Parathyroid adenoma (tissue), 2 donors: Measurements from ENCODE around the gene SORCS2.

Experiments used
- H2AFZ ChIP-seq: fragments of 300-600 bp; sonication (generic); one replicate; pipeline ENCODE4 v1.7.0; 2017; ENCODE audit warnings: antibody characterized with exemption, mild to moderate bottlenecking
- H3K27ac ChIP-seq: fragments of 300-600 bp; sonication (generic); one replicate; pipeline ENCODE4 v1.7.0; 2017
- H3K27me3 ChIP-seq: fragments of 300-600 bp; sonication (generic); one replicate; pipeline ENCODE4 v1.7.0; 2017; ENCODE audit warnings: low read length; ENCODE audit not compliant: control insufficient read depth, insufficient read depth
- H3K36me3 ChIP-seq: fragments of 300-600 bp; sonication (generic); one replicate; pipeline ENCODE4 v1.7.0; 2017; ENCODE audit warnings: low read length; ENCODE audit not compliant: control insufficient read depth, insufficient read depth
- H3K4me1 ChIP-seq: fragments of 300-600 bp; sonication (generic); one replicate; pipeline ENCODE4 v1.7.0; 2017; ENCODE audit warnings: control low read depth
- H3K4me2 ChIP-seq: fragments of 300-600 bp; sonication (generic); one replicate; pipeline ENCODE4 v1.7.0; 2017; ENCODE audit warnings: low read length
- H3K4me3 ChIP-seq: fragments of 300-600 bp; sonication (generic); one replicate; pipeline ENCODE4 v1.7.0; 2017; ENCODE audit warnings: low read depth, low read length
- H3K79me2 ChIP-seq: fragments of 300-600 bp; sonication (generic); one replicate; pipeline ENCODE4 v1.7.0; 2017; ENCODE audit warnings: control low read depth
- H3K9ac ChIP-seq: fragments of 300-600 bp; sonication (generic); one replicate; pipeline ENCODE4 v1.7.0; 2017; ENCODE audit warnings: mild to moderate bottlenecking
- H3K9me3 ChIP-seq: fragments of 300-600 bp; sonication (generic); one replicate; pipeline ENCODE4 v1.7.0; 2017; ENCODE audit warnings: low read length; ENCODE audit not compliant: control insufficient read depth
- CTCF ChIP-seq: fragments of 300-600 bp; sonication (generic); IDR thresholded peaks from one replicate; pipeline ENCODE4 v1.7.0; 2017; ENCODE audit warnings: antibody characterized with exemption, mild to moderate bottlenecking
- donor health status: primary hyperparathyroidism.

Gene SORCS2

DNA sequence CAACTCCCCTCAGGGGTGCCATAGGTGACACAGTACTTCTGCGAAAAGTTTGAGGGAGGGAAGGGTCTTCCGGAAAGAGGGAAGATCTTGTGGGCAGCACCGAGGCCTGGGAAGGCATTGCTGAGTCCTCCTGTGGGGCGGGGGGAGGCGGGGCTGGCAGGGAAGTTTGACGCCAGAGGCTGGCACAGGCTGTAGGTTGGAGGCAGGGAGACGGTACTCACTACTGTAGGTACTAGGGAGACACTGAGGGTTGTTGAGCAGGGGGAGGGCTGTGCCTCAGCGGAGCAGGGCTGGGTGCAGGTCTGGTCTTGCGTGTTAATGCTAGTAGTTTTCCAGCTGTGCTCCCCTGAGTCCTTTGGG is 265.7 kb downstream of the SORCS2 start:
- no peaks in the 10 kb centered on the region for H3K36me3 ChIP-seq
- no peak overlapping the region for H3K9ac ChIP-seq
- H3K27me3 ChIP-seq = no peaks in the 10 kb centered on the region
- no peak overlapping the region for H3K4me3 ChIP-seq
- no peaks in the 10 kb centered on the region for H3K4me1 ChIP-seq
- no peak overlapping the region for H3K4me2 ChIP-seq
- no peaks in the 10 kb centered on the region for H3K79me2 ChIP-seq
- no peak overlapping the region for H2AFZ ChIP-seq
- TF ChIP-seq CTCF = no peak
- no peak overlapping the region for H3K27ac ChIP-seq
- H3K9me3 ChIP-seq = no peaks in the 10 kb centered on the region

- no peak overlapping the region for H3K4me3 ChIP-seq
- H3K9ac ChIP-seq = no peak overlapping the region
- H3K36me3 ChIP-seq = no peaks in the 10 kb centered on the region
- no peaks in the 10 kb centered on the region for H3K9me3 ChIP-seq
- H3K4me2 ChIP-seq = no peak overlapping the region
- H3K79me2 ChIP-seq = no peaks in the 10 kb centered on the region
- no peak for TF ChIP-seq CTCF
- H3K27me3 ChIP-seq = no peaks in the 10 kb centered on the region
- H3K4me1 ChIP-seq = no peaks in the 10 kb centered on the region
- no peak overlapping the region for H2AFZ ChIP-seq
- no peak overlapping the region for H3K27ac ChIP-seq
Measured at GRCh38 chr4:7458477-7458876, 266.1 kb downstream of the SORCS2 start.

DNA sequence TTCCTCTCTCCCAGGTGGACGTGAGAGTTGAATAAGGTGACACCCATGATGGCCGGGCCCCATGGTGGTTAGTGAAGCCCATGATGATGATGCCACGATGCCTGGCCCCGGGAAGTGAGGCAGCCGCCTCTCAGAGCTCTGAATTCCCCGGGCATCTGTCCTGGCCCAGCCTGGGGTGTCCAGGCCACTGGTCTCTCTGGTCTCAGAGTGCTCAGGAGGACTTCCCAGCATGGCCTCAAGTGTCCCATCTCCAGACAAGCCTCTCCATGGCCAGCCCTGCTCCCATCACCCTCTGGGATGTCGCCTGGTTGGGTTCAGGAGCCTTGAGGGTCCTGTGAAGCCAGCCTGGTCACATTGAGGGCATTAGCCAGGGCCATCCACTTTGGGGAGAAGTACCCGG is 267.1 kb downstream of the SORCS2 start:
- Histone ChIP-seq H3K9ac (no peak overlapping the region), H2AFZ (no peak overlapping the region), H3K9me3 (no peaks in the 10 kb centered on the region), H3K27ac (no peak overlapping the region), H3K27me3 (no peaks in the 10 kb centered on the region), H3K4me2 (no peak overlapping the region), H3K79me2 (no peaks in the 10 kb centered on the region), H3K4me1 (no peaks in the 10 kb centered on the region), H3K36me3 (no peaks in the 10 kb centered on the region), H3K4me3 (no peak overlapping the region)
- TF ChIP-seq CTCF = no peak

DNA sequence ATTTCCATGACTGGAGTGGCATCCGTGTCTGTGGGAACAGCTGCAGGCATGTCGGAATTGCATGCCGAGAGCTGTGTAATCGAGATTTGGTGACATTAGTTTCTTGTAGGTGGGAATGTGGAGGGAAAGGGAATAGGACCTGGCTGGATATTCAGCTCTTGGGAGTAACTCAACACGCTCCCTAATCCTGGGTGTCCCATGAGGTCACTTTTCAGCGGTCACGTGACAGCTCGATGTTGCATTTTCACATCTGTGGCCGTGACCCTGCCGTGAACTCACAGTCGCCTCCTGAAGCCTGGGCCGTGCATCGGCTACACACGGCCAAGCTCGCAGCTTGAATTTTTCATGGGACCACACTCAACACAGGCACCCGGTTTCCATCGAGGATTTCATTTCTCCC is 268.2 kb downstream of the SORCS2 start:
- H3K36me3 ChIP-seq = no peaks in the 10 kb centered on the region
- no peak overlapping the region for H2AFZ ChIP-seq
- no peak overlapping the region for H3K4me3 ChIP-seq
- H3K4me2 ChIP-seq = no peak overlapping the region
- H3K79me2 ChIP-seq = no peaks in the 10 kb centered on the region
- no peak overlapping the region for H3K27ac ChIP-seq
- H3K4me1 ChIP-seq = no peaks in the 10 kb centered on the region
- H3K9me3 ChIP-seq = no peaks in the 10 kb centered on the region
- no peak overlapping the region for H3K9ac ChIP-seq
- no peaks in the 10 kb centered on the region for H3K27me3 ChIP-seq
- no peak for TF ChIP-seq CTCF

GRCh38 chr4:7461230-7461629 is 268.9 kb downstream of the SORCS2 start:
- Histone ChIP-seq H3K9ac (no peak overlapping the region), H2AFZ (no peak overlapping the region), H3K4me1 (no peaks in the 10 kb centered on the region), H3K36me3 (no peaks in the 10 kb centered on the region), H3K27ac (no peak overlapping the region), H3K27me3 (no peaks in the 10 kb centered on the region), H3K79me2 (no peaks in the 10 kb centered on the region), H3K4me3 (no peak overlapping the region), H3K9me3 (no peaks in the 10 kb centered on the region), H3K4me2 (no peak overlapping the region)
- TF ChIP-seq CTCF = no peak
